ENCODE results near the gene C1QTNF9. TPM values are rescaled to one million over a fixed set of nuclear protein-coding genes. Genes with fewer than 3 reads are reported as not detected.

The C1QTNF9 gene
- polyA plus RNA-seq, 1 experiment: not detected

GRCh38 chr13:24301911-24302310 lies 7.5 kb upstream of the C1QTNF9 start:
- DNase-seq (ENCODE audit: low read depth): no peak
- ChIA-PET CTCF (no interaction called here), POLR2A (no interaction called here)
- Histone ChIP-seq H3K27me3 (ENCODE audit: control insufficient read depth, insufficient read depth, low read length) (no peaks in the 10 kb centered on the region), H3K36me3 (ENCODE audit: control insufficient read depth, insufficient read depth, low read length) (peaks cover 11% of the 10 kb centered on the region), H3K4me3 (ENCODE audit: low read depth, low read length) (no peak overlapping the region)
- TF ChIP-seq CTCF (IDR thresholded peaks at IDR 0.05; ENCODE audit: insufficient read depth, low read depth, low read length): no peak

DNA sequence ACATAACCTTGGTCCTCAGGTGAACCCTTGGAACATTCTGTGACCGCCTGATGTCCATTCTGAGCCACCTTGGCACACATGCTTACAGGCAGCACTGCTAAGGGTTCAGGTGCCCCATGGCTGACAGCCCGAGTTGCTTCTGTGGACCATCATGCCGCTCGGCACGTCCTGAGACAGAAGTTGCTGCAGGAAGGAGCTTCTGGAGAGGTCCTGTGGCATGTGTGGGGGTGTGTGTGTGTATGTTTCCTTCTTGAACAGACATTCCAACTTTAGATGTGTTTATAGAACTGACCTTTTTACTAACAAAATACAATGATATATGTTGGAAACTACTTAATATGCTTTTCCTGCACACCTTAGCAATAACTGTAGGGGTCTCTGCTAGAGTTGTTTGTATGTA lies 4.8 kb upstream of the C1QTNF9 start:
- no peak for DNase-seq (ENCODE audit: low read depth)
- H3K27me3 ChIP-seq (ENCODE audit: control insufficient read depth, insufficient read depth, low read length): no peaks in the 10 kb centered on the region
- H3K36me3 ChIP-seq (ENCODE audit: control insufficient read depth, insufficient read depth, low read length): peaks cover 4% of the 10 kb centered on the region
- H3K4me3 ChIP-seq (ENCODE audit: low read depth, low read length): no peak overlapping the region
- ChIA-PET POLR2A (no interaction called here), CTCF (no interaction called here)
- TF ChIP-seq CTCF (IDR thresholded peaks at IDR 0.05; ENCODE audit: insufficient read depth, low read depth, low read length): no peak

GRCh38 chr13:24306632-24307031 lies 2.7 kb upstream of the C1QTNF9 start:
- Histone ChIP-seq H3K4me3 (ENCODE audit: low read depth, low read length) (no peak overlapping the region), H3K36me3 (ENCODE audit: control insufficient read depth, insufficient read depth, low read length) (peaks cover 3% of the 10 kb centered on the region; the same call in 1 of the 2 replicates), H3K27me3 (ENCODE audit: control insufficient read depth, insufficient read depth, low read length) (no peaks in the 10 kb centered on the region)
- DNase-seq (ENCODE audit: low read depth): peak; percentile 37
- no peak for TF ChIP-seq CTCF (IDR thresholded peaks at IDR 0.05; ENCODE audit: insufficient read depth, low read depth, low read length)
- CTCF ChIA-PET: interaction anchor here (1.1 kb wide), 1 partner anchor 33 kb away, joined by 3 read pairs; no protein-coding TSS in a partner anchor
- POLR2A ChIA-PET: no interaction called here

- H3K27me3 ChIP-seq (ENCODE audit: control insufficient read depth, insufficient read depth, low read length): no peaks in the 10 kb centered on the region
- ChIA-PET POLR2A (no interaction called here), CTCF (interaction anchor here (0.6 to 1.1 kb wide), 2 partner anchors 32 to 275 kb away, joined by 3 read pairs; no protein-coding TSS in a partner anchor)
- H3K36me3 ChIP-seq (ENCODE audit: control insufficient read depth, insufficient read depth, low read length): peaks cover 3% of the 10 kb centered on the region; the same call in 1 of the 2 replicates
- TF ChIP-seq CTCF (IDR thresholded peaks at IDR 0.05; ENCODE audit: insufficient read depth, low read depth, low read length): no peak
- H3K4me3 ChIP-seq (ENCODE audit: low read depth, low read length): no peak overlapping the region
- no peak for DNase-seq (ENCODE audit: low read depth)
Observed at GRCh38 chr13:24307211-24308067, 1.9 kb upstream of the C1QTNF9 start.

DNA sequence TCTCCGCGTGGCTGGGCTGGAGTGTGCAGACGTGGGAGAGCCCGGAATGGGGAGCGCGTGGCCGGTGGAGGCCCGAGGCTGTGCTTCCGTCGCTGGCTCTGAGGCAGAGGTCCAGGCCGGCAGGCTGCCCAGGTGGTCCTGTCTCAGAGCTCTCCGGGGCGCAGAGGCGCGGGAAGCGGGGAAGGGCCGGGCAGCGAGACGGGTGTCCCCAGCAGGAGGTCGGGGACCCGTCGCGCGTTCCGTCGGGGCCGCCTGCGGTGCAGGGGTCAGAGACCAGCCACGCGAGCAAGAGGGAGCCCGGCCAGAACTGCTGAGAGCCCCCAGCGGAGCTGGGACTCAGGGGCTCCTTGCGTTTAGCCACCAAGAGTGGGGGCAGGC lies 1.3 kb upstream of the C1QTNF9 start:
- TF ChIP-seq CTCF (IDR thresholded peaks at IDR 0.05; ENCODE audit: insufficient read depth, low read depth, low read length): no peak
- no peak for DNase-seq (ENCODE audit: low read depth)
- Histone ChIP-seq H3K27me3 (ENCODE audit: control insufficient read depth, insufficient read depth, low read length) (no peaks in the 10 kb centered on the region), H3K36me3 (ENCODE audit: control insufficient read depth, insufficient read depth, low read length) (peaks cover 2% of the 10 kb centered on the region; the same call in 1 of the 2 replicates), H3K4me3 (ENCODE audit: low read depth, low read length) (no peak overlapping the region)
- POLR2A ChIA-PET: no interaction called here
- CTCF ChIA-PET: no interaction called here
